Renal pelvis (tissue), 12 donors: ENCODE measurements around the gene GABRD. TPM values are rescaled to one million over a fixed set of nuclear protein-coding genes. Genes with fewer than 3 reads are reported as not detected.
"Not testable (repeated sequence)": the region's sequence is repeated elsewhere in the genome, so short reads cannot be mapped to it uniquely, and the experiment has no call there.

Experiments
- DNase-seq: peaks from one replicate; pipeline ENCODE4 v3.0.0-alpha.2; 2013
- long read RNA-seq, 16 experiments: transcript quantifications; one replicate each; lab custom pipeline, GENCODE V29; 2026
- polyA plus RNA-seq, 3 donors: library from polyadenylated mRNA; unstranded; fragments of 120-200 nt; gene quantifications; one replicate each; pipeline ENCODE4 v1.2.1, GENCODE V29; 2013; ENCODE audit not compliant: insufficient read length in 3 of 3

GABRD gene
- polyA plus RNA-seq: 1 to 10 TPM; 1.1 to 2.1 (median 1.4) TPM
- long read RNA-seq, donor 1: 0 reads
- long read RNA-seq, donor 2: 0 reads
- long read RNA-seq, donor 3: 0 reads
- long read RNA-seq, donor 4, partial matches to known transcripts: 0 of 1 reads
- long read RNA-seq, donor 4, other reads (novel, unspliced or antisense): 0 of 1 reads
- long read RNA-seq, donor 5, partial matches to known transcripts: 0 of 1 reads
- long read RNA-seq, donor 5, other reads (novel, unspliced or antisense): 0 of 1 reads
- long read RNA-seq, donor 6: 0 reads
- long read RNA-seq, donor 7: 0 reads
- long read RNA-seq, donor 8: 0 reads
- long read RNA-seq, donor 9, partial matches to known transcripts: 0 of 1 reads
- long read RNA-seq, donor 9, other reads (novel, unspliced or antisense): 0 of 1 reads
- long read RNA-seq, donor 10: 0 reads
- long read RNA-seq, donor 11, partial matches to known transcripts: 0 of 1 reads
- long read RNA-seq, donor 11, other reads (novel, unspliced or antisense): 0 of 1 reads
- long read RNA-seq, donor 12: 0 reads
- long read RNA-seq, donor 13, partial matches to known transcripts: 0 of 1 reads
- long read RNA-seq, donor 13, other reads (novel, unspliced or antisense): 0 of 1 reads
- long read RNA-seq, donor 14: 0 reads
- long read RNA-seq, donor 15, partial matches to known transcripts: 0 of 1 reads
- long read RNA-seq, donor 15, other reads (novel, unspliced or antisense): 0 of 1 reads
- long read RNA-seq, donor 16, partial matches to known transcripts: 0 of 1 reads
- long read RNA-seq, donor 16, other reads (novel, unspliced or antisense): 0 of 1 reads

- no peak for DNase-seq
Observed at GRCh38 chr1:2019172-2019543, at the start of gene GABRD. Gene GABRD (plus strand): TSS chr1:2019345. CDS start chr1:2019424, 79 bp downstream.

GRCh38 chr1:1969505-1969900, 49.6 kb upstream of the GABRD start:
- no peak for DNase-seq

- DNase-seq: no peak
Observed at GRCh38 chr1:1969953-1970716, 49.0 kb upstream of the GABRD start.

GRCh38 chr1:1971017-1971416, 48.1 kb upstream of the GABRD start:
- DNase-seq: no peak

GRCh38 chr1:1971688-1972087, 47.5 kb upstream of the GABRD start:
- no peak for DNase-seq

- no peak for DNase-seq
Observed at GRCh38 chr1:1972976-1973715, 46.0 kb upstream of the GABRD start.

- DNase-seq: no peak
Observed at GRCh38 chr1:1973716-1974642, 45.2 kb upstream of the GABRD start.

- no peak for DNase-seq
Observed at GRCh38 chr1:1974834-1975233, 44.3 kb upstream of the GABRD start.

GRCh38 chr1:1975535-1975934, 43.6 kb upstream of the GABRD start:
- DNase-seq: no peak

GRCh38 chr1:1976031-1976430, 43.1 kb upstream of the GABRD start:
- DNase-seq: no peak

- no peak for DNase-seq
Observed at GRCh38 chr1:1978108-1978507, 41.0 kb upstream of the GABRD start.

GRCh38 chr1:1978690-1979481, 40.3 kb upstream of the GABRD start:
- DNase-seq: not testable (repeated sequence)

- DNase-seq: no peak
Observed at GRCh38 chr1:1979482-1980165, 39.5 kb upstream of the GABRD start.

GRCh38 chr1:1980467-1981141, 38.5 kb upstream of the GABRD start:
- no peak for DNase-seq

GRCh38 chr1:1981142-1981500, 38.0 kb upstream of the GABRD start:
- no peak for DNase-seq

GRCh38 chr1:1981631-1982327, 37.4 kb upstream of the GABRD start:
- not testable (repeated sequence) for DNase-seq

- no peak for DNase-seq
Observed at GRCh38 chr1:1982379-1983232, 36.5 kb upstream of the GABRD start.
